ENCODE data around the gene PLCG1. TPM values are rescaled to one million over a fixed set of nuclear protein-coding genes. Genes with fewer than 3 reads are reported as not detected.

PLCG1 gene
- total and polyA plus RNA-seq, 4 donors = 2.0 to 30.4 (median 16.1) TPM

GRCh38 chr20:41174373-41174772, 37.0 kb downstream of the PLCG1 start:
- Histone ChIP-seq H3K9ac (ENCODE audit: low read depth in 1 of 2, low read length in 2 of 2) (no peak overlapping the region), H3K27me3 (ENCODE audit: control insufficient read depth in 4 of 4, insufficient read depth in 4 of 4, low read length in 3 of 4) (no peaks in the 10 kb centered on the region), H3K4me1 (ENCODE audit: control insufficient read depth in 4 of 4, insufficient read depth in 4 of 4, low read length in 3 of 4) (peaks cover 0 to 5% (median 0%) of the 10 kb centered on the region in 4 donors), H3K4me3 (ENCODE audit: low read depth in 1 of 3, low read length in 3 of 3) (no peak overlapping the region), H3K9me3 (ENCODE audit: control insufficient read depth in 4 of 4, low read length in 3 of 4) (no peaks in the 10 kb centered on the region), H3K27ac (ENCODE audit: low read depth in 1 of 2, low read length in 2 of 2) (no peak overlapping the region), H3K36me3 (ENCODE audit: control insufficient read depth in 4 of 4, insufficient read depth in 3 of 4, low read depth in 1 of 4, low read length in 3 of 4) (peaks cover 0 to 29% (median 4%) of the 10 kb centered on the region in 4 donors)
- DNase-seq (ENCODE audit: low spot score) = no peak
- TF ChIP-seq HNF4G (IDR thresholded peaks at IDR 0.05) (no peak), TAF1 (conservative IDR thresholded peaks at IDR 0.05) (no peak), ATF3 (IDR thresholded peaks at IDR 0.05) (no peak), HNF4A (conservative IDR thresholded peaks at IDR 0.05) (no peak)
- WGBS = 95% methylated on average over 10 of the region's 10 CpGs

- TF ChIP-seq GABPA (IDR thresholded peaks at IDR 0.05 in 1 of 2, conservative IDR thresholded peaks at IDR 0.05 in 1 of 2) (no peak), ZBTB33 (IDR thresholded peaks at IDR 0.05) (no peak), SP1 (IDR thresholded peaks at IDR 0.05) (no peak), FOXA2 (IDR thresholded peaks at IDR 0.05) (no peak), CTCF (IDR thresholded peaks at IDR 0.05; ENCODE audit: low read depth, low read length, missing input control) (no peak), NR2F2 (IDR thresholded peaks at IDR 0.05) (no peak), FOXA1 (IDR thresholded peaks at IDR 0.05) (no peak), REST (IDR thresholded peaks at IDR 0.05) (no peak), RXRA (IDR thresholded peaks at IDR 0.05) (no peak), JUND (IDR thresholded peaks at IDR 0.05) (no peak), MAX (IDR thresholded peaks at IDR 0.05) (no peak)
- no peak overlapping the region for H3K27ac ChIP-seq (ENCODE audit: low read depth in 1 of 2, low read length in 2 of 2)
- no peak overlapping the region for H3K4me3 ChIP-seq (ENCODE audit: low read depth in 1 of 3, low read length in 3 of 3)
- peaks cover 0 to 25% (median 4%) of the 10 kb centered on the region in 4 donors for H3K36me3 ChIP-seq (ENCODE audit: control insufficient read depth in 4 of 4, insufficient read depth in 3 of 4, low read depth in 1 of 4, low read length in 3 of 4)
- peak; percentile 30 for DNase-seq (ENCODE audit: low spot score)
- no peaks in the 10 kb centered on the region for H3K27me3 ChIP-seq (ENCODE audit: control insufficient read depth in 4 of 4, insufficient read depth in 4 of 4, low read length in 3 of 4)
- 88% methylated on average over 2 of the region's 2 CpGs for WGBS
- H3K4me1 ChIP-seq (ENCODE audit: control insufficient read depth in 4 of 4, insufficient read depth in 4 of 4, low read length in 3 of 4) = peaks cover 0 to 5% (median 0%) of the 10 kb centered on the region in 4 donors
- no peak overlapping the region for H3K9ac ChIP-seq (ENCODE audit: low read depth in 1 of 2, low read length in 2 of 2)
- no peaks in the 10 kb centered on the region for H3K9me3 ChIP-seq (ENCODE audit: control insufficient read depth in 4 of 4, low read length in 3 of 4)
Observed at GRCh38 chr20:41174782-41175181, 37.4 kb downstream of the PLCG1 start.

All from liver (tissue), 9 donors.